DMS153 (cell line): ENCODE data around the gene F13A1.
"Not testable (repeated sequence)": the region's sequence is repeated elsewhere in the genome, so short reads cannot be mapped to it uniquely, and the experiment has no call there.

Experiments
- DNase-seq: peaks from one replicate; lab custom pipeline; 2025; lab: John Stamatoyannopoulos, UW

F13A1 gene

DNA sequence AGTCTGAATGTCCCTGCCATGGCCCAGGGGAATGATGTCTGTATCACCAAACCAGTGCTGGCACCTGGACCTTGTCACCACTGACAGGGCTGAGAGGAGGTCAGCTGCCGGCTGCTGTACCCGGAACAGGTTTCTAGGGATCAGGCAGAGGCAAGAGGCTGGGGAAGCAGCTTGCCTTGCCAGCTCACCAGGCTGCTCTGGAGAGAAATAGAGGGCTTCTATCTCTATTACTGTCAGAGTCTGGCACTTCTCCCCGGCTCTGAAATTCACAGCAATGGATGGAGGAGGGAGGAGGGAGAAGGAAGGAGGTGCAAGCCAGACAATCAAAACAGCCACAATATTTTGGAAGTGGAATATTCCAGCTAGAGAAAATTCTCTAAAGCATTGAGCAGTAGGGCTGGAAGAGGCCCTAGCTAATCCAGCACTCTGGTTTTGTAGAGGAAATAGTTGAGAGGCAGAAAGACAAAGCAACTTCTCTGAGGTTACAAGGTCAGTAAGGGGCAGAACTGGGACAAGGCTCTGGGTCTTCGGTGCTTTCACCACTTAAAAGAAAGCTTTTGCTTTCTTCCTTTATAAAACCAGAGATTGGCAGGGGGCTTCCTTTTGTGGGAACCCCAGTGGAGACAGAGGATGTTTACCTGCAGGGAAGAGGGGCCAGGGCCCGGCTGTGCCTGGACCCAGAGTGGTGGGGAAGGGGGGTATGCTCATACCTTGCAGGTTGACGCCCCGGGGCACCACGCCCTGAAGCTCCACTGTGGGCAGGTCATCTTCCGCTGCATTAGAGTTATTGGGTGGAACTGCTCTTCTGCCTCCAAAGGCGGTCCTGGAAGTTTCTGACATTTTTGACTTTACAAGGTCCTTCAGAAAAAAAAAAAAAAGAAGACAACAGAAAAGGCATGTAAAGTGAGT is 2.4 kb downstream of the F13A1 start:
- DNase-seq = no peak

DNA sequence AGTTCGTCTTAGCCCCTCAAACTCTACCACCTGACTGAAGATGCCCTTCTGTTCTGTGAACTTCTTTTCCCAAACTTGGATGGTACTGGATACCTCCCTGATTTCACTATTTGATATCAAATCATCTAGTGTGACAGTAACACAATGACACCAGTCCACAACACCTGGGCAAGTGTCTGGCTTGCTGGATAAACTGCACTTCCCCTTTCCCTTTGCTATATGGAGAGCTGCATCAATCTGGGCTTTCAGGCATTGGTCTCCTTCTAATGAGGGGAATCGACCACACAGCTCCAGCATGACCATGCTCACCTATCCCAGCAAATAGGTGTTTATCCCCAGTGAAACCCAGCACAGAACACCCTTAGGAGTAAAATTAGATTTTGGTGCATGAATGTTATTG is 3.1 kb downstream of the F13A1 start:
- DNase-seq = no peak

DNA sequence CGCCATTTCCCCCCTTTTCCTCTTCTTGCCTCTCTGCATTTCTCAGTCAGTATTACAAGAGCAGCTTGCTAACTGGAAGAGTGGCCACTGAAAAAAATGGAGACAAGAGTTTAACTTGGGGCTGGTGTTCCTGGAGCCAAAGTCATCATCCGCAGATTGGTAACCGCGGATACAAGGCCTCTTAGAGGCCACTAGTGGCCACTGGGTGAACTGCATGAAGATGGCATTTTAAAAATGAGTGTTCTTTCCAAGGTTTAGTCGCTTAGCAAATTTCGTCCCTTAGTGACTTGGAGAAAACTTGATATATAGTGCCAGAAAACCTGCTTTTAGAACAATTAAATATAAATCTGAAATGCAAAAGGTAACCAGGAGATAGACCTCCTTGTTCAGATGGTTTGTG is 4.8 kb downstream of the F13A1 start:
- DNase-seq = no peak

DNA sequence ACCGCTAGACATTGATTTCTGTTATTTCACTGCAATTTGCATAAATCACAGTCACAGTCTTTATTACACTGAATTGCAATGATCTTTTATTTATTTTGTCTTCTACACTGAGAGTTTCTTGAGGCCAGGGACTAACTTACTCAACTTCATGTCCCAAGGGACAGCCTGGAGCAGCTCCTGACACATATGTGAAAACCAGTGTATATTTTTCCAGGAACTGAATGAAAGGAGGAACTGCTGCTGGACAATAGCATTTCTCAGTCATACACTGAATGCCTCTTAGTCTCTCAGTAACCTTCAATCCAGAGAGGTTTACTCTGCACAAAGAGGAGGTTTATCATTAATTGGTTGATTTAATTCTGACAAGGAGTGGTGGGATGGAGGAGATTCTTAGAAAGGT is 5.9 kb downstream of the F13A1 start:
- DNase-seq = no peak

DNA sequence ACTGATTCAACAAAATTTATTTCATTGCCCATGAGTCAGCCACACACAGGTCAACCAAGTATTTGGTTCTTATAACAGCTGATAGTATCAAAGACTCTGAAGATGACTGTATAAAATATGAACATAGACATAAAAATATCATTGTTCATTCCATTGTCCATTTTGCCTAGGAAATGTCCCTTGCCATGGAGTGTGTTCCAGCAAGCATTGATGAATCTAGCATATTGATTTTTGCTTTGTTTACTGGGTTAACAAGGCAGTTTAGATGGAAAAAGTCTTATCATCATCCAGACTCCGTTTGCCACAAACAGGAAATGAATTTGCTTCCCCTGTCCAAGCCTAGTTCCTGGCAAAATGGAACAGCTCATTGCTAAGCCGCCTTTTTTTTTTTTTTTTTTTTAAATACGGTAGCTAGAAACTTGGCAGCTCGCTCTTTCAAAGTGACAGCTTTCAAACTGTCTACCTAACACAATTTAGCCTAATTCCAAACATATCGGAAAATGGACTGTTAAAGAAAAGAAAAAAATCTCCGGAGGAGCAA is 7.5 kb downstream of the F13A1 start:
- no peak for DNase-seq

DNA sequence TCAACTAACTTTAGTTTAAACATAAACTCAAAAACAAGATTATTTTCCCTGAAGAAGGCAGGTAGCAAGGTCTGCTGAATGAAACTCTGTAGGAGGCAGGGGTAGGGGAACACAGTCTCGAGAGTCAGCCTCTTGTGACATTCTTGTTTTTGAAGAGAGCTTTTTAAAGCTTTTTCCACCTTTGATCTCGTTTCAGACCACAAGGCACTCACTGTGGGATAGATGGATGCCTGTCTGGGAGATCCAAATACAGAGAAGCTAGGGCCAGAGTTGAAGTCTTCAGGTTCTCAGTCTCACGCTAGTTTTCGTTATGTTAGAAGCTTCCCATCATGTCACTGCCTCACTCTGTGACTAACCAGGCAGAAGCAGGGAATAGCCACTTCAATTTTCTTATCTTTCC is 14.9 kb downstream of the F13A1 start:
- no peak for DNase-seq

DNA sequence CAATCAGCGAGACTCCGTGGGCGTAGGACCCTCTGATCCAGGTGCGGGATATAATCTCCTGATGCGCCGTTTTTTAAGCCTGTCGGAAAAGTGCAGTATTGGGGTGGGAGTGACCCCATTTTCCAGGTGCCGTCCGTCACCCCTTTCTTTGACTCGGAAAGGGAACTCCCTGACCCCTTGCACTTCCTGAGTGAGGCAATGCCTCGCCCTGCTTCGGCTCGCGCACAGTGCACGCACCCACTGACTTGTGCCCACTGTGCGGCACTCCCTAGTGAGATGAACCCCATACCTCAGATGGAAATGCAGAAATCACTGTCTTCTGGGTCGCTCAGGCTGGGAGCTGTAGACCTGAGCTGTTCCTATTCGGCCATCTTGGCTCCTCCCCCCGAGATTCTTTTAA is 20.1 kb downstream of the F13A1 start:
- DNase-seq = not testable (repeated sequence)

DNA sequence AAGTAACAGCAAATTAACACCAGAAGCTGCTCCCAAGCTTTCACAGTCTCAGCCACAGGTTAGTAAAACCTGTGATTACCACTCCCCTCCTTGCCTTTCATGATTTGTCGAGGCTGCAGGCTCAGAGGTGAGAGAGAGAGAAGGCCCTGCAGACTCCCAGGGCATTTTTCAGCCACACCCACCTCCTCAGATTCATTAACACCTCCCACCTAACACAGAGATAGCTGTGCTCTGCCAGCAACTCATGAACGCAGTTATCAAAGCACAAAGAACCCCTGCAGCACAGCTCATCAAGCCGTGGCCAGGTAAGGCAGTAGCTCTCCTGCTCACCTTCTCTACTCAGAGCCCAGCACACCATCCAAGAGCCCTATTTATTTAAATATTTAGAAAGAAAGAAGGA is 27.1 kb downstream of the F13A1 start:
- DNase-seq = no peak

DNA sequence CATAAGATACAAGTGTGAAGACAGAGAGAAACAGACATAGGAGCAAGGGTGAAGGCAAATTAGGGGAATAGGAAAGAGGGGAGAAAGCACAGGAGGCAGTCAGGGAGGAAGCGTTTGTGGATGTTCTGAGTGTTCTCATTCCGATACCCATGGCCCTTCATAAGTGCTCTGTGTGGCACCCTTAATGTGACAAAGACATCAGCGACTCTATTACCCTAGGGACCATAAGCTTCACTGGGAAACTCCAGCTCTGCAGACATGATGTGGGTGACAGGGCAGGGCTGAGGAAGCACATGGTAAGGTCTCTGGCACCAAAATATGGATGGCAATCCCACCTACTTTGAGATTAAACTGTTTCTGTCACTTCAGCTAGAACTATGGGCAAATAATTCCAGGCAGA is 33.0 kb downstream of the F13A1 start:
- no peak for DNase-seq

DNA sequence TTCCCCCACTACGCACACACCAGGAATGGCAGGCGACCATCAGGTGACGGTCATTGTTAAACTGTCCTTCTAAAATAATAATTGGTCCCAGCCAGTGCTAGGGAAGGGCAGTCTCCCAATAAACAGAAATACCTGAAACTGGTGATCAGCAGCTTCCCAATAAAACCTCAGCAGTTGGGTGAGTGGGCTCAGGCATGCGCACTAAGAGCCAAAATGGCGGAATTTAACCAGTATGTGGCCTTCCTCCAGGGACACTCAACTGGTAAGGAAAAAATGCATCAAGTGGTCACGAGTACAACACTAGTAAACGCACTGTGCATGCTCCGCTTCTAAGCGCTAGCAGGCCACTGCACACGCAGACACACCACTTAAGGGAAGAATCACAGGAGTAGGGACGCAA is 34.8 kb downstream of the F13A1 start:
- no peak for DNase-seq

DNA sequence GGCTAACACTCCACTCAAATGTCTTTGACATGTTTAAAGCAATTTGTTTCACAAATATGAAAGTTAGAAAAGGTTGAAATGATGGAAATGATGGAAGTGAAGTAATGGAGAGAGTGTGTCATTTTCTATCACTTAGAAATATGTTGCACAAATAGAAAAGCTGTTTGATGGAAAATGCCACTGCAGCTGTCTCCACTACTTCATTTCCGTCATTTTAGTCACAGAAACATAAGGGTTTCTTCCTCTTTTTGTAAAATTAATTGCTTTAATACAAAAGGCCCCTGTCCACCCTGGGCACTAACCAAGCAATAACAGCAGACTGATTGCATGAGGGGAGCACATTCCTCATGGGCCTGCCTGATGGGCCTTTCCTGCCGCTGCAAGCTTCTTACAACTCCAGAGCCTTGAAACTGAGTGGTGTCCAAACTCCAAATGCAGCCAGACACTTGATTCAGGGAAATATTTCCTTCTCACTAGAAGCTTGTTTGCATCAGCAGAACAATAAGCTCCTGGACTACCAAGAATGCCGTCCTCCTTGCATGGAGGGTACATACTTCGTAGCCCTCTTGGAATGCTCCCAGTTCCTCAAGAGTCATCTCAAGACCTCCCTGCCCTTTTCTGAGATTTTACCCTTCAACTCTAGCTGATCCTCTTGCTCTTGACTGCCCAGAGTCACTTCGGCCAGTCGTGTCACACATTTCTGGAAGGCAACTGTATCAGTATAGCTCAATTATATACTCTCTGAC is 36.1 kb downstream of the F13A1 start:
- no peak for DNase-seq

DNA sequence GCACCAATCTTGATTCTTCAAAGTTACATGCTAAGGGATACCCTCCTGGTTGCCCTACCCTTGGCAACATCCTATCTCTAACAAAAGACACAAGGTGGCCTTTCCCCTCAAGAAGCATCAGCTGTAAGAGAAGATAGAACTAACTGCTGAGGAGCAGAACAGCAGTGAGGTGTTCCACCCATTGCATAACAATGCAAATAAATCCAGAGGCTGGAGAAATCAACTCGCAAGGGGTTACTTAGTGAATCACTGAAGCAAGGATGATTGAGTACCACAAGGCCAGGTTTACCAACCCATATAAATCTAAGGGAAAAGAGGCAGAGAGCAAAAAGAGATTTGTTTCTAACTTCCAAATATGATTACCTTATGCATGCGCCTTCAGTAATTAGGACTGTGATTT is 36.7 kb downstream of the F13A1 start:
- no peak for DNase-seq

DNA sequence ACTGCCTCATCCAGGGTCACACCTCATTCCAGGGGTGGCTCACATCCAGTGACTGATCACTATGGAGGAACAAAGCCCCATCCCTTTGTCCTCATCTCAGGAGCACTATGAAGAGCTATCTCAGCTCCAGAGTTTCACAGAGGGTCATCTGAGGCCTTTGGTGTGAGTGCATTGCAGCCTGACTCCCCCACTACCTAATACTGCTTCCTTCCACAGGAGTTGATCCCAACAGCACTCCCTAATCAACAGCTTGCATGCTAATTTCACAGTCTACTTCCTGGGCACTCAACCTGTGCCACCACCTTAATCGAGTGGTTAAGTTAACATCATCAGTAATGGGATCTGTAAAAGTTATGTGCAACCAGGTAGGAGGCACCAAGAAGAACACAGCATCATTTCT is 37.7 kb downstream of the F13A1 start:
- DNase-seq = no peak

DNA sequence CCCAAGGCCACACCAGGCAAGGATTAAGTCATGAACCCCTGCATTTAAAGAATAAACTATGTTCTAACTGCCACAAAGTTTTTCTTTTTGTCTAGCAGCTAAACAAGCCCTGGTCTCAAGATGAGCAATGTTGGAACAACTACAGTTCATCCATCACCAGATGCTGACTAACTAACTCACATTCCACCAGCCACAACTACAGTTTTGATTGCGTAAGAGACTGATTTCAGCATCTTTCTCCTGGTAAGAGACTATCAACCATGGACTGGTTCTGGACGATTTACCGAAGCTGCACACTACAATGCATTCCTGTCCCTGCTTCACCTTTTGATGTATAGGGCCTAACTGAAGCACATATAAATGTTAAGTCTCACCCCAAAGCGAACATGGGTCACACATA is 43.0 kb downstream of the F13A1 start:
- DNase-seq = no peak

DNA sequence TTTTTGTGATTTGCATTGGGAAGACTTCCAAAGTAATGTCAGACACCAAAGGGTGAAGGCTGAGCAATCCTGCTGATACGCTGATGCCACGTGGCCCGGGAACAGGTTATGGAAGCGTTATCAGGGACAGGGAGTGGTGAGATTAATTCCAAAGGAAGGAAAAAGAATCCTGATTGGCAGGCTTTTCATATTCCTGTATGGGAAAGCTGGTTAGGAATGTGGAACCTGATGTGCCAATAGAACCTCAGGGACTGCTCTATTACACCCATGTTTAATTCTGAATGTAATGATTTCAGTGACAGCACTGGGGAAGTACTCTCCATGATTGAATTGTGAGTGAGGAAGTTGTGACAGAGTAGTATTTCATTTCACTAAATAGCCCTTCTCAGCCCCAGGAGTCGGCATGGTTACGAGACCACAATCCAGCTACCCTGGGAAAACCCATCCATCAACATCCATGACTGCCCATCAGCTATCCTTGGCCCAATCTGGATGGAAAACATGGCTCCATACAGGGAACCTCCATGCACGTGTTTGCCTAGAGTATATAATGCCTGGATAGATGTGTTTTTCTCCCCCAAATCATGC is 49.4 kb downstream of the F13A1 start:
- DNase-seq = no peak

DNA sequence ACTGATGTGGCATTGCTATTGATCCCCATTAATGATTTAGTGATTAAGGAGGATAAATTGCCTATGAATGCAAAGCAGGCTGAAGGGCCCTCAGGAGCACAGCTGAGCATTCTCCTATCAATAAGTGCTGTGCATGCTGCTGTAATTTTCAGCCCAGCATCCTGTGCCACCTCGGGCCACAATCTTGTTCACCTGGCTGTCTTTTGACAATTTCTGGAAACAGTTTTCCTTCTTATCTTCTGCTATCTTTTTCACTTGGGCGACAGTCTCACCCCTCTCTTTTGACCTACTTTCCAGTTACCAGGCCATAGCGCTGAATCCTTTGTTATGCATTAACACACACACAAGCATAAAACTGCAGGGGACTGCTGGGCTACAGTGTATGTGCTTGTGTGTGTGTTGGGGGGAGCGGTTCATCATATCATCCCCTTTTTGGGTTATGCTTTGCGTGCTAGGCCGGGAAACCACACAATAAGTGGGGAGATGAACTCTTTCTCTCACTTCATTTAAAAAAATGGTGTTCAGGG is 60.2 kb downstream of the F13A1 start:
- DNase-seq = no peak

DNA sequence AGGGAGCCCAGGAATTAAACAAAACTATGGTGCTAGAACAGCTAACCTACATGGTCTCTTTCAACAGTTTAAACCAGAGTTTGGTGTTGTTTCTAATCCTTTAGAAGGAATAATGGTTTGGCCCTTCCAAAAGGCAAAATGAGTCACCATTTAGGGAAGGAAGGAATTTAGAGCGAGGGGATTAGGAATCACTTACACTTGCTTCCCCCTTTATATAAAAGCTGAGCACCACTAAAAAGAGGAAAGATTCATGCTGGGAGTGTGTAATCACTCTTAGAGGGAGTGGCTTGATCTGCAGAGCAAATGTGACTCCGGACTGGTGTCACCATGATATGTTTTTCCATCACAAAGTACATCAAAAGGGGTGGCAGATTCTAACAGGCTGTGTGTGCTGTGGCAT is 63.6 kb downstream of the F13A1 start:
- no peak for DNase-seq

DNA sequence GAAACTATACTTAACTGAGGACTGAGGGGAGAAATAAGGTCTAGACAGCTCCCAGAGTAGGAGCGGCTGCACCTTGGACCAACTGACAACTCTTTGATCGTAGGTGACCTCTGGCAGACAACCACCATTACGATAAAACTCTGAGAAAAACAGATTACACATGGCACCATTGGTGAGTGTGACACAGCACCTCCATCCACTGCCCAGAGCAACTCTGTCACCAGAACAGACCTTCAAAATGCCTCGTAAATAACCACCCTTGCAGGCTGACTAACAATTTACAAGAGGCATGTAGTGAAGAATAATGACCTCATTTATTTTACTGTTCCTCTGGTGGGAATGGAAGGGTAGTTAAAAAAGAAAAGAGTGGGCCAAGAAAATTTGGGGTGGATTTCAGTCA is 64.2 kb downstream of the F13A1 start:
- no peak for DNase-seq

DNA sequence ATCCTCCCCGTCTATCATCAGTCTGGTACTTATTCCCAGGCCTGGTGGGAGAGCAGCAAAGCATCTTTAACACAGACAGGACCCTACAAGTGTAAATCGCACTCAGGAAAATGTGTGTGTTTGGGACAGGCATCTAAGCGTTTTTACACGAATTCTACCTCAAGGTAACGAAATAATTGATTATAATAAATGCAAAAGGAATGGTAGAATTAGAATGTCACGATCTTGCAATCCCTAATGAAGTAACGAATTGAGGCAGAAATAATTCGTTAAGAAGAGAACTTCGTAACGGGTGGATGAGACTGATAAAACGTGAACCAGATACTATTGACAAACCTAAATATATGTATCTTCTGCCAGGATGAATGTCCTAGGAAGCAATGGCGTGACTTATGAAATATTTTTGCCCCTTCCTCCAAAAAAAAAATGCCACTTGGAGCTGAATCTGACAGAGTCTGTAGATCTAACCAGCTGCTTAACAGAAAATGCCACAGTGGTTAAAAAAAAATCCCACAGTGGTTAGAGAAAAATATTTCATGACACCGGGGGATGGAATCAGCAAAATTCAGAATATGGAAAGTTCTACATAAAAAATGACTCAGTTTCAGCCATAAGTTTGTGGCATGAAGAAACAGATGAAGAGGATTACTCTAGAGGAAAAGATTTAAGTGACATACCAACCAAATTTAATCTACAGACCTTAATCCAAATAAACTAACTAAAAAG is 68.7 kb downstream of the F13A1 start:
- no peak for DNase-seq

DNA sequence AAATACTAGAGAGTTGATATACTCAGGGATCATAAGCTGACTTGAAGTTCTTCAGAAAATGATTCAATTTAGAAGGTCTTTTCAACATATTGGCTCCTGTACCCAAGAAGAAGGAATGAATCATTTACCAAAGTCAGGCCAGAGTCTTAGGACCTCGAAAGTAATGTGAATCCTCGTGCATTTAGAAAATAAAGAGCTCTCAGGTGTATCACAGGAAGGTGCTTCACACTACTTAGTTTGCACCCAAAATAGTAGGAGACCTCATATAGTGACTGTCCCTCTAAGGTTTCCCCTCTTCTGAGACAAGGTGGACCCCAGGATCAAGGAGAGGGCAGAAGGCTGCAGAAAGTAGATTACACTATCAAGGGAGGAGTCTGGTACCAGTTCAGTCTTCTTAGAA is 71.8 kb downstream of the F13A1 start:
- no peak for DNase-seq

DNA sequence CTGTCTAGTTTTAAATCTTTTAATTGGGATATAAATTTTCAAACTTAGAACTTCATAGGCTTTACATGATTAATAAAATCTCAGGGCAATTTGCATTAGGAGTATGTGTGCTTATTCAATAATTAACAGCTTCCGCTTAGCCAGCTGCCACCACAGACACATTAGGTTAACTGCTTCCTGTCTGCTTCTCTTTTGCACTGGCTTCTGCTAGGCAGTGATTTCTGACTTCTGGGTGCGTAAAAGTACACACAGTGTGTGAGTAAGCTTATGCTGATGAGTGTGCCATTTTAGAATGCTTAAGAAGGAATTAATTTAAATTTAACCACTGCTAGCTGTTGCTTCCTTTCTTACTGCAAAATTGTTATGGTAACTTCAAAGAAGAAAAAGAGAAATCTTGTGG is 73.9 kb downstream of the F13A1 start:
- no peak for DNase-seq

DNA sequence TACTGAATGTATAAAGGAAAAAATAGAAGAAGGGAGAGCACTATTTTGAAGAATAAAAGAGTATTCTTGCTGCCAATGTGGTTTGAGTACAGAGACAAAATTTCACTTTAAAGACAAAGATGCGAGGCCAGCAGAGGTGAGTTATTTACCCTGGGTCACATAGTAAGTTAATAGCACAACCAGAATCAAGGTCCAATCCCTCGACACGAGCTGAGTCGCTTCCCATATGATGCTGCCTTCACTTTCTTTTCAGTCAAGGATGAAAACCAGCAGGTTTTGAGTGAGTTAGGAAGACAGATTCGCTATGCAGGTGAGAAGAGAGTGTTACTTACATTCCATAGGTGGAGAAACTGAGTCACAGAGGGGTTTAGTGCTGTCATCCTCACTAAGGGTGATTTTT is 75.8 kb downstream of the F13A1 start:
- DNase-seq = no peak
